Loucy (cell line): ENCODE measurements around the gene CDC7.

Source experiments
- H2AFZ ChIP-seq: fragments of 200-600 bp; sonication (generic); 2 replicates; pipeline ENCODE4 v1.6.0; 2016; ENCODE audit warnings: antibody characterized with exemption, mild to moderate bottlenecking, low read length, moderate library complexity
- H3F3A ChIP-seq: fragments of 200-600 bp; 2 replicates; pipeline ENCODE4 v1.6.0; 2016; ENCODE audit warnings: antibody characterized with exemption, low read depth, mild to moderate bottlenecking
- H3K27me3 ChIP-seq: fragments of 200-600 bp; sonication (generic); 2 replicates; pipeline ENCODE4 v1.6.1; 2014; ENCODE audit warnings: low read length, mild to moderate bottlenecking; ENCODE audit not compliant: insufficient read depth, poor library complexity, severe bottlenecking
- H3K36me3 ChIP-seq: fragments of 200-600 bp; sonication (generic); 2 replicates; pipeline ENCODE4 v1.6.1; 2016; ENCODE audit warnings: low read length; ENCODE audit not compliant: insufficient read depth
- H3K4me1 ChIP-seq: fragments of 200-600 bp; sonication (generic); 2 replicates; pipeline ENCODE4 v1.5.1; 2014; ENCODE audit warnings: low read length, mild to moderate bottlenecking; ENCODE audit not compliant: insufficient read depth, poor library complexity, severe bottlenecking
- H3K4me2 ChIP-seq: fragments of 200-600 bp; sonication (generic); 2 replicates; pipeline ENCODE4 v1.6.0; 2014; ENCODE audit warnings: antibody characterized with exemption, low read length, low read depth, mild to moderate bottlenecking; ENCODE audit not compliant: poor library complexity, severe bottlenecking
- H3K4me3 ChIP-seq: fragments of 200-600 bp; sonication (generic); 2 replicates; pipeline ENCODE4 v1.5.1; 2014; ENCODE audit warnings: low read length, mild to moderate bottlenecking, mixed read lengths; ENCODE audit not compliant: poor library complexity, severe bottlenecking
- H3K79me2 ChIP-seq: fragments of 200-600 bp; sonication (generic); 2 replicates; pipeline ENCODE4 v1.6.1; 2014; ENCODE audit warnings: low read length; ENCODE audit not compliant: insufficient read depth
- H3K9ac ChIP-seq: fragments of 200-600 bp; sonication (generic); 2 replicates; pipeline ENCODE4 v1.6.0; 2014; ENCODE audit warnings: mild to moderate bottlenecking, low read depth, low read length, moderate library complexity; ENCODE audit not compliant: poor library complexity, severe bottlenecking
- H3K9me2 ChIP-seq: fragments of 200-600 bp; sonication (generic); replicated peaks from 2 replicates; pipeline ENCODE4 v1.6.1; 2016; ENCODE audit warnings: low read depth, low read length, mixed read lengths
- H3K9me3 ChIP-seq: fragments of 200-600 bp; sonication (generic); 2 replicates; pipeline ENCODE4 v1.6.1; 2014; ENCODE audit warnings: mild to moderate bottlenecking, antibody characterized with exemption, low read length, low read depth; ENCODE audit not compliant: insufficient read depth
- H4K20me1 ChIP-seq: fragments of 200-600 bp; sonication (generic); 2 replicates; pipeline ENCODE4 v1.6.0; 2014; ENCODE audit warnings: antibody characterized with exemption, low read length, mild to moderate bottlenecking; ENCODE audit not compliant: insufficient read depth, poor library complexity, severe bottlenecking
- CTCF ChIP-seq: fragments of 200-600 bp; sonication (generic); conservative IDR thresholded peaks from 2 replicates; pipeline ENCODE4 v1.5.1; 2014; ENCODE audit warnings: mild to moderate bottlenecking, antibody characterized with exemption, low read length
- EZH2phosphoT487 ChIP-seq: fragments of 200-600 bp; IDR thresholded peaks from 2 replicates; pipeline ENCODE4 v1.6.1; 2018; ENCODE audit warnings: antibody characterized with exemption, mild to moderate bottlenecking, moderate library complexity, borderline replicate concordance

Gene CDC7

GRCh38 chr1:91557039-91557690 lies 56.5 kb downstream of the CDC7 start:
- peaks cover 33% of the 10 kb centered on the region for H3K4me1 ChIP-seq
- H3K4me2 ChIP-seq: no peak overlapping the region
- H3K9ac ChIP-seq: no peak overlapping the region
- H3K36me3 ChIP-seq: no peaks in the 10 kb centered on the region
- no peak overlapping the region for H2AFZ ChIP-seq
- no peaks in the 10 kb centered on the region for H3F3A ChIP-seq
- TF ChIP-seq CTCF: no peak
- no peak for TF ChIP-seq EZH2phosphoT487
- no peaks in the 10 kb centered on the region for H3K79me2 ChIP-seq
- H3K9me3 ChIP-seq: no peaks in the 10 kb centered on the region
- no peaks in the 10 kb centered on the region for H4K20me1 ChIP-seq
- H3K4me3 ChIP-seq: no peak overlapping the region
- H3K9me2 ChIP-seq: no peaks in the 10 kb centered on the region
- no peaks in the 10 kb centered on the region for H3K27me3 ChIP-seq

GRCh38 chr1:91557826-91558225 lies 57.2 kb downstream of the CDC7 start:
- no peak overlapping the region for H3K9ac ChIP-seq
- no peaks in the 10 kb centered on the region for H3K9me3 ChIP-seq
- H3K4me2 ChIP-seq: no peak overlapping the region
- no peaks in the 10 kb centered on the region for H4K20me1 ChIP-seq
- no peak overlapping the region for H2AFZ ChIP-seq
- H3K79me2 ChIP-seq: no peaks in the 10 kb centered on the region
- H3F3A ChIP-seq: no peaks in the 10 kb centered on the region
- no peaks in the 10 kb centered on the region for H3K36me3 ChIP-seq
- TF ChIP-seq EZH2phosphoT487 (no peak), CTCF (no peak)
- no peaks in the 10 kb centered on the region for H3K9me2 ChIP-seq
- peaks cover 33% of the 10 kb centered on the region for H3K4me1 ChIP-seq
- no peak overlapping the region for H3K4me3 ChIP-seq
- H3K27me3 ChIP-seq: no peaks in the 10 kb centered on the region

GRCh38 chr1:91559046-91559750 lies 58.5 kb downstream of the CDC7 start:
- Histone ChIP-seq H3K4me3 (no peak overlapping the region), H3K9me3 (0 out of 2 replicates have a peak, but pooled peaks cover 5% of the 10 kb centered on the region), H3K36me3 (no peaks in the 10 kb centered on the region), H3K79me2 (no peaks in the 10 kb centered on the region), H3K9me2 (no peaks in the 10 kb centered on the region), H3K4me1 (peaks cover 33% of the 10 kb centered on the region), H3K27me3 (no peaks in the 10 kb centered on the region), H3K9ac (no peak overlapping the region), H4K20me1 (no peaks in the 10 kb centered on the region), H2AFZ (no peak overlapping the region), H3K4me2 (no peak overlapping the region), H3F3A (no peaks in the 10 kb centered on the region)
- no peak for TF ChIP-seq EZH2phosphoT487
